SK-N-SH (cell line): ENCODE measurements around the gene HINT1.

ENCODE experiments used
- POLR2AphosphoS5 ChIP-seq: IDR thresholded peaks from 2 replicates; pipeline ENCODE4 v1.6.1; 2012; ENCODE audit warnings: low read depth, low read length
- TF ChIP-seq, protein P1 (sequence below): fragments of 200-600 bp; sonication (generic); IDR thresholded peaks from 2 replicates; pipeline ENCODE4 v1.6.1; 2017; ENCODE audit warnings: antibody characterized with exemption, mild to moderate bottlenecking, moderate library complexity
- TF ChIP-seq, protein P2 (sequence below): IDR thresholded peaks from 2 replicates; pipeline ENCODE4 v1.4.0; 2012; ENCODE audit warnings: low read depth, borderline replicate concordance

- no peak for TF ChIP-seq POLR2AphosphoS5
- TF ChIP-seq, protein P1, sequence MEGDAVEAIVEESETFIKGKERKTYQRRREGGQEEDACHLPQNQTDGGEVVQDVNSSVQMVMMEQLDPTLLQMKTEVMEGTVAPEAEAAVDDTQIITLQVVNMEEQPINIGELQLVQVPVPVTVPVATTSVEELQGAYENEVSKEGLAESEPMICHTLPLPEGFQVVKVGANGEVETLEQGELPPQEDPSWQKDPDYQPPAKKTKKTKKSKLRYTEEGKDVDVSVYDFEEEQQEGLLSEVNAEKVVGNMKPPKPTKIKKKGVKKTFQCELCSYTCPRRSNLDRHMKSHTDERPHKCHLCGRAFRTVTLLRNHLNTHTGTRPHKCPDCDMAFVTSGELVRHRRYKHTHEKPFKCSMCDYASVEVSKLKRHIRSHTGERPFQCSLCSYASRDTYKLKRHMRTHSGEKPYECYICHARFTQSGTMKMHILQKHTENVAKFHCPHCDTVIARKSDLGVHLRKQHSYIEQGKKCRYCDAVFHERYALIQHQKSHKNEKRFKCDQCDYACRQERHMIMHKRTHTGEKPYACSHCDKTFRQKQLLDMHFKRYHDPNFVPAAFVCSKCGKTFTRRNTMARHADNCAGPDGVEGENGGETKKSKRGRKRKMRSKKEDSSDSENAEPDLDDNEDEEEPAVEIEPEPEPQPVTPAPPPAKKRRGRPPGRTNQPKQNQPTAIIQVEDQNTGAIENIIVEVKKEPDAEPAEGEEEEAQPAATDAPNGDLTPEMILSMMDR, result no peak
- TF ChIP-seq, protein P2, sequence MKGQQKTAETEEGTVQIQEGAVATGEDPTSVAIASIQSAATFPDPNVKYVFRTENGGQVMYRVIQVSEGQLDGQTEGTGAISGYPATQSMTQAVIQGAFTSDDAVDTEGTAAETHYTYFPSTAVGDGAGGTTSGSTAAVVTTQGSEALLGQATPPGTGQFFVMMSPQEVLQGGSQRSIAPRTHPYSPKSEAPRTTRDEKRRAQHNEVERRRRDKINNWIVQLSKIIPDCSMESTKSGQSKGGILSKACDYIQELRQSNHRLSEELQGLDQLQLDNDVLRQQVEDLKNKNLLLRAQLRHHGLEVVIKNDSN, result no peak
Observed at GRCh38 chr5:131186561-131187256, 21.7 kb upstream of the HINT1 start.
